Activated T-cell treated with anti-CD3 and anti-CD28 coated beads, Interleukin-2, amount 50 U/mL, for 48 hours (primary cell): ENCODE measurements around the gene PLPP4.
"Not testable (repeated sequence)": the region's sequence is repeated elsewhere in the genome, so short reads cannot be mapped to it uniquely, and the experiment has no call there.

Source experiments
- DNase-seq, 2 experiments: peaks; one replicate each; pipeline ENCODE4 v3.0.0-alpha.2; 2020

The PLPP4 gene

DNA sequence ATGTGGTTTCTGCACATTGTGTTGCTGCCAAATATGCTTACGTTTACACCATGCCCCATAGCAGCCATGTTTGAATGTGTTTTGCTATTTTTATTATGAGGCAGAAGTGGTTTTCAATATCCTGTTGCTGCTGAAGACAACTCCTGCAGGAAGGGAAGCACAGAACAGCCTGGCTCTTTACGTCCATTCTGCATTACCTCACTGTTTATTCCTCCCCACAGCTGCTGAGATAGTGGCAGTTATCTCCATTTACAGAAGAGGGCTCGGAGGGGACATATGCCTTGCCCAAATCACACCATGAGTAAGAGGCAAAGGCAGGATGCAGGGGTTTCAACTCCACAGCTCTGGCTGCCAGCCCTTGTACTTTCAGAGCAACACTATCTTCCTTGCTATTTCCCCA lies 35.3 kb downstream of the PLPP4 start:
- DNase-seq, result no peak

DNA sequence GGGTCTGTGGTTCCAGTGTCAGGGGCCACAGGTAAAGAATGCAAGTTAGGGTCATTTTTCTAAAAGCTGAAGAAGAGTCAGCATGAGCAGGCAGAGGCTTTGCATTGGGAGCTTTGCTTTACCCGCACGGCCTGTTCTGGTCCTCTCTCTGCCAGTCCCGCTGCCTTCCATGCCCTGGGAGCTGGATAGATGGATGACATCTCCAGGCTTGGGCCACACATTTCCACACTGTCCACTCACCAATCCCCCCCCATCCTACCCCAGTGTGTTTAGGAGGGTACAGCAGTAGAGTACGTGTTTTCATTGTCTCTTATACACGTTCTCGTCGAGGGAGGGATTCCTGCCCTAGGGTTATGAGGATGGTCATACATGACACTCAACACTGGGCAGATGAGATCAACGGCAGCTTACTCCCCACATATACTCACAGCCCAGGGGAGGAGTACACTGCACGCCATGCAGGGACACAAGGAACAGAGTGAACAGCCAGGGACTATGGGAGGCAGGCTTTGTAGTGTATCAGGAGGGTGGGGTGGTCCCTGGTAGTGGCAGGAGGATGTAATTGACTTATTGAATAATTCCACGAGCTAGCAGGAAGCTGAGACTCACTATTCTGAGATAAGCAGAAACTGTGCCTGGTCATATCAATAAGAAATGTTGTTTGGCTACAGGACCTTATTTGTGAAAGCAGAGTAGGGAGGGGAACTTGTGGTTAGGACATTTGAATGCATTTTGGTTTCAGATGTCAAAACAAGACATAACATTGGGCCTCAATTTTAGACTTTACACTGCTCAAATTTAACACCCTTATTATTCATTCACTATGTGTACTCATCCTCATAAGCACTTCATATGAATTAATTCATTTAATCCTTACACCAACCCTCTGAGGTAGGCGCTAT lies 36.6 kb downstream of the PLPP4 start:
- no peak for DNase-seq

DNA sequence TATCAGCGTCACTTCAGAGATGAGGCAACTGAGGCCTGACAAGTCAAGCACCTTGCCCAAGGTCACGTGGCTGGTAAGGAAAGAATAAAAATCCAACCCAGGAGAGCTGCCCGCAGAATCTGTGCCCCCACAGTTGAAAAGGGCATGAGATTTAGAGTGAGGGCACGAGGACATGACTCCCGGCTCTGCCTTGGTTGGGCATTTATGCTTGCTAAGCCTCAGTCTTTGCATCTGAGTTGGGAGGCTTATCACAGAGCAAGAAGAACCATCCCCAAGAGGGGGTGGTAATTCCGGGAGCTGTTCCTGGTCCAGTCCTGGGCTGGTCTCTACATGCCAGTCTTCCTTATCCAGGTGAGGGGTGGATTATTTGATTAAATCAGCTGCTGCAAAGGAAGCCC lies 37.3 kb downstream of the PLPP4 start:
- no peak for DNase-seq

DNA sequence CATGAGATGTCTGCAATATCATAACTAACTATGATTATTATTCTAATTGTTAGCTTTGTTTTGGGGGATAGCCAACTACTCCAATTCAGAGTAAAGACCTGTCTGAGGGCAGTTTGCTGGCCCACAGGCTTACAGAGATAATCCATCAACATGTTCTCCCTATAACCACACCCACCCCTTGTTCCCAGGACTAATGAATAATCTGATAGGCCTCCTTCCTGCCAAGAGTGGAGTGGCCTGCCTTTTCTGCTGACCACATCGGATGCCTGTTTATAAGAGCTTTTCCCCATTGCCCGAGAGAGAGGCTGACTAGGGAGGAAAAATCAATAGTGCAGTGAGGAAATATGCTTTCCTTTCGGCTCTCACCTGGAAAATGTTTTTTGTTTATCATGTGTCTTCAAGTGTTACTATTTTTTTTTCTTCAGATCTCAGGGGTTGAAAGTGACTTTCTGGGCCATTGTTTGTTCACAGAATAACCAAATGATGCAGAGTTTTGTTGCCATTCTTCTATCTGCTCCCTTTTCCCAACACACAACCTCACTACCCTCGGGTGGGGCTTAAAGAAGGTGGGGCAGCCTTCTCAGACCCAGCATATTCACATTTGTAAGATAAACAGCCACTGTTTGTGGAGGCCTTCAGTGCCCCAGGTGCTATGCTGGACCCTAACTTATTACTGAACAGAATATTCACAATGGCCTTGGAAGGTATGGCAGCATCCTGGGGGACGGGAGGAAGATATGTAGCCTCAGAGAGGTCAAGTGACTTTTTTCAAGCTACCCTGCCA lies 38.4 kb downstream of the PLPP4 start:
- DNase-seq, result no peak

DNA sequence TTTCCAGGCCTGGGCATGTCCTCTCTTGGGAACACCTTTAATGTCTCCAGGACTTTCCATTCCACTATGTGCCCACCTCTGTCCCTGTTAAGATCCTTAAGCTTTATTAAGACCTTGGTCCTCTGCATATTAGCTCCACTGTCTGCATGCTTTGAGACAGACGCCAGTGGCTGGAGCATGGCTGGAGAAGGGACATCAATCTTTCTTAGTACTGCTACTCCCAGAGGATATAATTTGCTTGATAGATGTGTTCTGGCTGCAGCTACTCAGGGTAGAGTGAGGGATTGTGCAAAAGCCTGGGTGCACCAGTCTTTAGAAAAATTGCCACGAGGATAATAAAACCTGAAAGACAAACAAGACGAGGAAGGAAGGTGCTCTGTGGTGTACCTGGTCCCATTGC lies 42.9 kb downstream of the PLPP4 start:
- DNase-seq, result no peak

DNA sequence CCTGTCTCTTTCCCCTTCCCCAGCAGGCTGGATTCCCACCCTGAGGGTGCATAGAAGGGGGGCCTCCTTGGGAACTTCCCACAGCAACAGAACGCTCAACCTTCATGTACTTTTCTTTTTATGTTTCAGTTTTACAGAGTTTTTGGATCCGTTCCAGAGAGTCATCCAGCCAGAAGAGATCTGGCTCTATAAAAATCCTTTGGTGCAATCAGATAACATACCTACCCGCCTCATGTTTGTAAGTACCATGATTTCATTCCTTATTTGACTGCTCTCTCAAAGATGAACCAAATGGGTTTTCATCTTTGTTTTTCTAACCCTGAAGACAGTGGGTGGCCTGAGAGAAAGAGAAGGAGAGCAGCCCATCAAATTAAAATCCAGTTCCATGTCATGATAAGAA lies 46.7 kb downstream of the PLPP4 start:
- DNase-seq, result no peak

DNA sequence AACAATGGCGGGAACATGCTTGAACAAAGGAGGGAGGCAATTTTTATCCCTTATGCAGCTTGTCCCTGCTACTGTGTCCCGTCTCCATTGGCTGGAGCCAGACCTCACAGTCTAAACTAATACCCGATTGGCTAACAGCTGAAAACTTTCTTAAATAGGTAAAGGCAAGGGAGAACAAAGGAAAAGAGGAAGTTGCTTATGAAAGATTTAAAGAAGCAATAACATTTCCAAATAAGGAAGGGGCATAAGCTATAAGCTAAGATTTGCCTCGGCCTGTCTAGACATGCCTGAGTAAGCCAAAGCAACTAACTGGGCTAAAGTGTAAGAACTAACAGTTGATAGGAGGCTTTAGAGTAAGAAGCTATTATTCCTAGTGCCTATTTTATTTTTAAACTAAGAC lies 47.2 kb downstream of the PLPP4 start:
- DNase-seq, result not testable (repeated sequence)

DNA sequence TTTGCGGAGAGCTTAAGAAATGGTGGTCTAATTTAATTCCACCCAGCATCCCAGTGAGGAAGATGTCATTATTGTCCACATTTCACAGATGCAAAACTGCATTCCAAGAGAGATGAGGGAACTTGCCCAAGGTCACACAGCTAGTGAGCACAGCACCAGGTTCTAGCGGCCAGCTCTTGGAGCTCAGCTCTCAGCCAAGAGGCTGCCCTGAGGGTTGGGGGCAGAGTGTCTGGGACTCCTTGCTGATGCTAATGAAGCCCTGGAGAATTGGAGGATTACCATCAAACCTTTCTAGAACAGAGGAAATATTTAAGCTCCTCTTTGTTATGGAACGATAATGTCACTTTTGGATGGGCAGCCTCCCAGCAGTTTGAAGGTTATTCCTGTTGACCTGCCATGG lies 48.0 kb downstream of the PLPP4 start:
- DNase-seq, result no peak

DNA sequence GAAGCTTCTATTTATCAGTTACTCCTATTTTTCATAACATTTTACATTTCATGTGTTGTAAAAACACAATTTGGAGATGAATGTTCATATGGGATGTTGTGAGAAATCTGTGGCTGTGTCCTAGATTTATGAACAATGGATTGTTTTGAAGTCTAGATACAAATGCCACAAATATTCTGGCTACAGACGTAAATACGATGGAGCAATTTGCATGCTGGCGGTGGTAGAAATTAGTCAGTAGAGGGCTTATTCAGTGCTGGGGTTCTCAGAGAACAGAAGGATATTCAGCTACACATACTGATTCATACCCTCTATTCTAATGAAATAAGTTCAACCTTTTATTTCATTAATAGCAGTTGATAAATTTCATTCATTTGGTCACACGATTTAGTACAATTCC lies 48.8 kb downstream of the PLPP4 start:
- no peak for DNase-seq

DNA sequence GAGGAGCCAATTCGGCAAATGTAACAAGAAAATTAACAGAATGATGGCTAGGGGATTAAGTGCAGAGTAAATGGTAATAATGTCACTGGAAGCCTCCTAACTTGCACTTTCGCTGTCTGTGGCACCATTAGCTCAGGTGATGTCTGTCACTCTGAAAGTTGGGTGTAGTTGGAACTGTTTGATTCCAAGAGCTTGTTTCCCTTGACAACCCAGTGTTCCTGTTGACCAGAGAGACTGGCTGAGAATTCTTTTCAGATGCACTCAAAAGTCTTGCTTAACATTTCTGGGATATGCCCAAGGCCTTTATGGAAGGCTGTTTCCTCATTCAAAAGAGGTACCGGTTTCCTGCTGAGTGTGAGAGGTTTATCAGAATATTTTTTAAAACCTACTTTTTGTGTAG lies 49.6 kb downstream of the PLPP4 start:
- DNase-seq, result no peak

DNA sequence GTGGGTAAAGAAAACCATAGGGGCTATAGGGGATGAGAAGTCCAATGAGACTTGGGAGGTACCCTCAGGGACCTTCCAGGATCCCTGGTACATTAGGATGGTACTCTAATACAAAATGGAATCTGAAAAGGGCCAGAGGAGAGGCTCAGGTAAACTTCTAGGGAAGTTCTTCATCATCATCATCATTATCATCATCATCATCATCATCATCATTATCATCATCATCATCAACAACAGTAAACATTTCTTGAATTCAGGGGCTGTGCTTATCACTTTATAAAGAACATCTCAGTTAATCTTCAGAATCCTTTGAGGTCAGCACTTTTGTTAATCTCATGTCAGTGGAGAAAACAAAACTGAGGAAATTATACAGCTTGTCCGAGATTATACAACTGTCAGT lies 50.1 kb downstream of the PLPP4 start:
- no peak for DNase-seq

DNA sequence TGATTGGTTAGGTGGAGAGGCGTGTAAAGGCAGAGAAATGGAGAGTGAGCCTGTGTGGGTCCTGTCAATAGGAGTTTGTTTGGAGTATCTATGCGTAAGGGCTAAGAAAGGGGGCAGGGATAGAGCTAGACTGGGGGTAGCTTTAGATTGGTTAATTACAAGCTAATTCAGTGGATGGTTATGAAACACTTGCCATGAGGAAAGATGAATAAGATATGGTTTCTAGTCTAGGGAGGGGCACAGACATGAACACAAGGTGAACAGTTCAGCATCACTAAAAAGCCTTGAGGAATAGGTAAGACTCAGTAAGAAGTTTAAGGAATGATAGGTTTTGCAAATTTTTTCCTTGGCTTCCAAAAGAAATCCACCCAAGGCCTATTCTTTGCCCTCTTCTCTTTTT lies 50.6 kb downstream of the PLPP4 start:
- no peak for DNase-seq

DNA sequence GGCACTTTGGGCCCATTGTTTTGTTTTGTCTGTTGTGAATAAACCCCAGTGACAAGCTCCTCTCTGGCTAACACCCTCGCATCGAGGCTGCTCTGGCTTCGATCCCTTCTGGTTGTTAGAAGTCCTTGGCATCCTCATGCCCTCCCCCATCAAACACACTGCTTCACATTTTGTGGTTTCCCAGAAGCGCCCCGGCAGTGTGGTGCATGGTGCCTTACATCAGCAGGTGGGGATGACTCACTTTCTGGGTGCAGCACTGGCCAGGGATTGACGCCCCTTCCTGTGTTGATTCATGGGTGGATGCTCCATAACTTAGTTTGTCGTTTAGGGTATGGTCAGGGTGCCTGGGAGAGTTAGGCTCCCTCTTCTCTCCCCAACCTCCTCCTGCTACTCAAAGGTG lies 51.4 kb downstream of the PLPP4 start:
- DNase-seq, result peak; percentile 18 to 19

DNA sequence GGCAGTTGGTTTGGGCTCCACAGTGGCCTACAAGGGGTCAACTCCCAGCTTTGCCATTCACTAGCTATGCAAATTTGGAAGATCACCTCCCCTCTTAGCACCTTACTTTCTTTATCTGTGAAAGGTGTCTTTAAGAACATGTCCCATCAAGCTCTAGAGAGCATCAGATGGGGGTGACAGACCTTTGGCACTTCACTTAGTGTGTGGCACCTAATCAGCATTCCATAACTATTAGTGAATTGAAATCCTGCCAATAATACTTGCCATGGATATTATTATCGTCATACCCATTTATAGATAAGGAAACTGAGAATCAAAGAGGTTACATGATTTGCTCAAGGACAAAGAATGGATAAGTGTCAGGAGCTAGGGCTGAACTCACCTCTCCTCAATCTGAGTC lies 51.9 kb downstream of the PLPP4 start:
- no peak for DNase-seq

DNA sequence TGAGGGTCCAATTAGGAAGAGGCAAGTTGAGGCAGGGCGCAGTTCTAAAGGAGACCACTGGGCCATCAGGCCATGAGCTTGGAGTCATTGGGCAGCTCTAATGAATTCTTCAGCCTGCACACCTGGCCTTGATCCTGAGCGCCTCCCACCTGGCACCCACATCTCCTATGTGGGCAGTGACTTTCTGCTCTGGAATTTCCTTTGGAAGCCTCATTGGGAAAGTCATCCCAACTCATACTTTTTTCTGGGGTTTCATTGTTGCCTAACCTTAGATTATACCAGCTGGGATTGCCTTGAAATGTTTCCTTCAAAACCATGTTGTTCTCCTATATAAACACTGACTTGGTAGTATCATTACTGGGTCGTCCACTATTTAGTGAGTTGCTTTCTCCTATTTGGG lies 54.1 kb downstream of the PLPP4 start:
- DNase-seq, result no peak

DNA sequence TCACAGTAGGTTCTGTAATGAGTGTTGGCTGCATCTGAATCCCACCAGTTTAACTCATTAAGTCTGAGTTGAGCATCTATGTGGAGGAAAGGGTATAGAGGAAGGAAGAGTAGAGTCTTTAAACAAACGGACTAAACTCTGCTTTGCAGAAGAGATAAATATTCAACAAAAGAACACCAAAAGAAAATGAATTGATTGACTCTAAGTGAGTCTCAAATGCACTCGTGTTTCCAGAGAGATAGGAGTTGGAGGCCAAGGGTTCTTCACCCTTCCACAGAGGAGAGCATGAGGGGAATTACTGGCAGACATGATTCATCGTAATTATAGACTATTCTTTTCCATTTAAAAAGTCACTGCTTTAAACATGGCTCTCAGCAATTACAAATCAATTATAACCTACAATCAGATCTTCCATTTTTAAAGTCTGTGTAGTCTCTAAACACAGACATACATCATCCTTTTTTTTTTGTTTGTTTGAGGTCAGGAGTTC lies 56.3 kb downstream of the PLPP4 start:
- no peak for DNase-seq

DNA sequence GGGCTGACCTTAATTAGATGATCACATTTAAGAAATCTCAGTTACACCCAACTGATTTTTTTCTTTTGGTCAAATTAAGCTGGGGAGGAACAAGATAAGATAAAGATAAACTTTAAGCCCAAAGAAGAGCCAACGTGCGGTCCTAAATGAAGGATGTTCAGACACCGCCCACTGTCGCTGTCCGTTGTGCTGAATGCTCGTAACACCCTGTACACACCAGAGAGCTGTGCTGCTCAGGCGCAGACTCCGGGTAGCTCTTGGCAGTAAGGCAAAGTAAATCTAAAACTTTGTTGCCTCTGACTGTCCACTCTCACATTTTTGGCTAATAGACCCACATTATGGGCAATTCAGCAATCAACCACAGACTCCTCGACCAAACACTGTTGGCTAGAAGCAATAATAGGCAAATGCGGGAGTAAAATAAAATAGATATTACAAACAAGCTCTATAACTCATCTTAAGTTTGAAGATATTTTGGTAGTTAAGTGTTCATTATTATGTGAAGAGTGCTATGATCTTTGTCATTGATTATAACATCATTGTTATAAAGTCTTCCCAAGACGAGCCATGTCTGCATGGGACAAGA lies 57.1 kb downstream of the PLPP4 start:
- DNase-seq, result peak in 1 of 2 experiments; percentile 18

DNA sequence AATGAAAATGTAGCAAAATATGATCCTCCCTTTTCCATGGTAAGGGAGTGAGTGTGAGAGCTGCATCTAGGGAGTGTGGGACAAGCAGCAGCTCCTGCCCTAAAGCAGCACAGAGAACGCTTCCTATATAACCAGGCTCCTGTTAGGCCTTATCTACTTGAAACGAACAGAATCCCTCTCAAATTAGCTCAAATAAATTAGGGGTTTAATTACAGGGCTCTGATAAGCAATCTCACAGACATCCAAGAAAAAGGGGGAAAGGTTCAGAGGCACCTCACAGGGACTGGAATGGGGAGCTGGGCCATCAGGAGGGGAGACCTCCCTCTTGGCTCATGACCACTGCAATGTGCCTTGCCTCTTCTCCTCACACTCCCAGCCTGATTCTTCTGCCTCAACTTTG lies 57.9 kb downstream of the PLPP4 start:
- DNase-seq, result no peak

DNA sequence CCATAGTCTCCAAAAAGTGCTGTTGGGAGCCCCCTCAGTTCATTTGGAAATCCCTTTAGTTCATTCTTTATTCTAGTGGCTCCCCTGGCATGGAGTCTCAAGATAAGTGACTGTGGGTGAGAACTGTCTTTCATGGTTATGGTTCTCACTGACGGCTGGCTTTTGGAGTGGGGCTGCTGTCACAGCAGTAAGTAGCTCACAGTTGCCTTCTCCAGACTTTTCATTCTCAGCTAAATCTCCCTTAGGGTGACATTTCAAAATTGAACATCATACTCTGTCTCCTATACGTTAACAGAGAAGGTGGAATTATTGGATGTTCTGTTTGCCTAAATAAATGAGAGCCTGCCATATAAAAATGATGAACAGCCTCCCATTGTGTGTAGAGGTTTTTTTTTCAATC lies 58.7 kb downstream of the PLPP4 start:
- no peak for DNase-seq

DNA sequence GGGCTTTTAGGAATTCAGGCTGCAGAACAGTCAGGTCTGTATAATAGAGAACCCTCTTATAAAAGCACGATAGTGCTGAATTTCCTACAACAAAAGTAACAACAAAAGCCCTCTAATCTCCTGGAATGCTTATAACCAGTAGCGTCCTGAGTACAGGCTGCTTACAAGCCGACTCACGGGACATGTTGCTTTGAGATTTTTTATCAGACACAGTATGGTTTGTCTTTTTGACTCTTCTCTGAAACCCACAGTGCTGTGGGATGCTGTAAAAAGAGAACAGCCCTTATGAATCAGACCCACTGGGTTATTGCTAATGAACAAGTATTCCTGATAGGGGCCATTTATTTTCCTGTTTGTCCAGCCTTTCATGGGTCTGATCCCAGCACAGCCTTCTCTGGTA lies 59.4 kb downstream of the PLPP4 start:
- DNase-seq, result no peak

DNA sequence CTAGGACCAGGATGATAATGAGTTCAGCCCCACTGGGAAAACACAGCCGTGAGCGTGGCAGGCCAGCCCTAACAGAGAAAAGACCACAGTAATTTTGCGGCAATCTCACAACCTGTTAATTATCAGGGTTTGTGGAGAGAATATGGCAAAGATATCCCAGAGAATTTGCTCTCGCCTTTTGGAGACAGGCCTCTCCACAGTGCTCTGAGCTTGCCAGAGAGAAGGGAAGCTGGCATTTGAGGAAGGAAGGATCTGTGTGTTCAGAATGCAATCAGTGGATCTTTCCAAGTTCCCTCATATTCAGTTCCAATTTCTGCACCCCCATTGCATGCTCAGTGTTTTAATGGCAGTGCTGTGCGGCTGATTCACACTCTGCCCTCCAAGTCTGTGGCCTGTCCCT lies 60.2 kb downstream of the PLPP4 start:
- DNase-seq, result no peak

DNA sequence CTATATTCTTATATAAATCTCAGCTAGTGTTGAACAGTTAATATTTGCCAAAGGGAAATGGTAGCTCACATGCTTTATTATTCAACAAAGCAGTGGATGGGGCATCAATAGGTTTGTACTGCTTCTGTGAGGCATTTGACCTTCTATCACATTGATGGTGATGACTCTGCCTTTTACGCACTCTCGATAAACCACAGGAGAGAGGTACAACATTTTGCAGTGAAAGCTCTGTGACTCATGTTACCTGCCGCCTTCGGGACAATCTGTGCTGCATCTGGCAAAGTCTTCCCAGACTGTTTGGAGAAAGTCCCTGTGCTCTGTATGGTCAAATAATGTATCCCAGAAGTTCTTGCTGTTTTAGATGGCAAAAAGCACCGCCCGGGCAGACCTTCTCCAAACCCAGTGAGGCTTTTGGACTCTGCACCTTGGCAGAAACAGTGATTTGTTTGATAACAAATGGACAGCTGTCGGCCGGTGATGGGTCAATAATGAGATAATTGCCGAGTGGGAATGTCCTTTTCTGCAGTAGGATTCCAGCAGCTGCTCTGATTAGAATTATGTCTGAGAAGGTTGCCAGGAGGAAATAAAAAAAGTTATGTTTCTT lies 61.0 kb downstream of the PLPP4 start:
- DNase-seq, result no peak

DNA sequence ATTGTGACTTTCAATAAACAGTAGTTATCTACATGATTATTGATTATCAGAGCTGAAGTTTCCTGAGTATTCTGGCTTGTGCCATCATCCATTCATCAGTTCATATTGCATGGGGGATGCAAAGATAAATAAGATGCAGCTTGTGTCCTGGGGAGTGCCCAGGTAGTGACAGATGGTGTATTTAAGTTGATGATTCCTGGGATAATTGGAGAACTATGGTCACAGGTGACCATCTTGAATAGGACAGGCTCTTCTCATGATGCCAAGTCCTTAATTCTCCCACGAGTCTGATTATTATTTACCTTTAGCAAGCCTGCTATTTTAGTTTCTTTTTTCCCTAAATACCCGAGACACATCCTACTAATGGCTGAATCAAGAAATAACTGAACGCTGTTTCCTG lies 64.9 kb downstream of the PLPP4 start:
- DNase-seq, result no peak
